Activated naive CD4-positive, alpha-beta T cell treated with anti-CD3 and anti-CD28 coated beads for 36 hours (primary cell): ENCODE measurements around the gene TFR2. TPM values are rescaled to one million over a fixed set of nuclear protein-coding genes. Genes with fewer than 3 reads are reported as not detected.

Source experiments
- CTCF ChIA-PET: fragments of 350-600 bp; sonication (Branson Sonifier 250); formaldehyde crosslinking; loops from one replicate; lab custom pipeline; 2021; ENCODE audit warnings: antibody characterized with exemption; lab: Charles Lee
- DNase-seq: peaks from one replicate; pipeline ENCODE4 v3.0.0-alpha.2; 2020
- H3K27ac Mint-ChIP-seq: one replicate; pipeline ENCODE4 v1.8.0; 2021; ENCODE audit warnings: mild to moderate bottlenecking, mixed read lengths
- H3K27me3 Mint-ChIP-seq: one replicate; pipeline ENCODE4 v1.8.0; 2021; ENCODE audit warnings: low read depth, mixed read lengths
- H3K36me3 Mint-ChIP-seq: one replicate; pipeline ENCODE4 v1.8.0; 2021; ENCODE audit warnings: low read depth, mixed read lengths
- H3K4me1 Mint-ChIP-seq: one replicate; pipeline ENCODE4 v1.8.0; 2021; ENCODE audit warnings: low read depth, mixed read lengths
- H3K4me3 Mint-ChIP-seq: one replicate; pipeline ENCODE4 v1.8.0; 2021; ENCODE audit warnings: mild to moderate bottlenecking, moderate library complexity, mixed read lengths
- H3K9me3 Mint-ChIP-seq: one replicate; pipeline ENCODE4 v1.8.0; 2021; ENCODE audit warnings: mixed read lengths
- intact Hi-C: fragments of 100-400 bp; cut with micrococcal nuclease; formaldehyde crosslinking; loops from one replicate; pipeline ENCODE4 v1.15.1; 2023
- total RNA-seq, 2 experiments: library from RNA; stranded (reverse); gene quantifications; one replicate each; pipeline ENCODE4 v1.2.3, GENCODE V29; 2021

Gene TFR2
- total RNA-seq, 2 experiments from 2014 or later: 4.2 to 5.1 TPM

GRCh38 chr7:100571829-100572116 is 69.6 kb downstream of the TFR2 start:
- intact Hi-C loops: loop anchor here (1.0 to 2.0 kb wide), 2 partner anchors 12 to 33 kb away; no protein-coding TSS in a partner anchor
- no peak overlapping the region for H3K4me3 Mint-ChIP-seq

GRCh38 chr7:100570954-100571828 is 70.2 kb downstream of the TFR2 start:
- no peak overlapping the region for H3K4me3 Mint-ChIP-seq
- intact Hi-C loops: loop anchor here (1.0 to 2.0 kb wide), 2 partner anchors 12 to 34 kb away; no protein-coding TSS in a partner anchor
- no peaks in the 10 kb centered on the region for H3K27me3 Mint-ChIP-seq
- H3K27ac Mint-ChIP-seq: no peak overlapping the region
- H3K4me1 Mint-ChIP-seq: peaks cover 22% of the 10 kb centered on the region
- no peak for DNase-seq
- peaks cover 7% of the 10 kb centered on the region for H3K36me3 Mint-ChIP-seq
- CTCF ChIA-PET: interaction anchor here (0.6 kb wide), 1 partner anchor 106 kb away, joined by 3 read pairs; no protein-coding TSS in a partner anchor
- no peaks in the 10 kb centered on the region for H3K9me3 Mint-ChIP-seq

More at GRCh38 chr7:100571829-100572116, 69.6 kb downstream of the TFR2 start:
- CTCF ChIA-PET: interaction anchor here (0.6 kb wide), 1 partner anchor 107 kb away, joined by 3 read pairs; no protein-coding TSS in a partner anchor
- Mint-ChIP-seq H3K4me1 (peaks cover 22% of the 10 kb centered on the region), H3K36me3 (peaks cover 11% of the 10 kb centered on the region), H3K9me3 (no peaks in the 10 kb centered on the region), H3K27me3 (no peaks in the 10 kb centered on the region), H3K27ac (no peak overlapping the region)
- DNase-seq: no peak

Other genes with a start within 250 kb of the TFR2 start
- 1 to 10 TPM; 3.5 to 5.2 TPM for gene ZCWPW1, start 212.8 kb downstream of the TFR2 start, total RNA-seq
- 10 to 100 TPM; 39.3 to 39.7 TPM for gene MEPCE, start 211.7 kb downstream of the TFR2 start, total RNA-seq
- 10 to 100 TPM; 45.3 to 53.6 TPM for gene PPP1R35, start 205.1 kb downstream of the TFR2 start, total RNA-seq
- gene SPACDR, start 177.3 kb downstream of the TFR2 start, total RNA-seq: 1 to 10 TPM; 2.3 to 2.6 TPM
- 10 to 100 TPM; 46.0 to 48.7 TPM for gene TSC22D4, start 162.3 kb downstream of the TFR2 start, total RNA-seq
- under 1 TPM; 0.17 to 0.30 TPM for gene NYAP1, start 157.6 kb downstream of the TFR2 start, total RNA-seq
- gene AGFG2, start 102.3 kb downstream of the TFR2 start, total RNA-seq: 10 to 100 TPM; 23.4 to 23.9 TPM
- gene SAP25, start 67.7 kb downstream of the TFR2 start, total RNA-seq: 10 to 100 TPM; 13.7 to 15.7 TPM
- gene LRCH4, start 55.4 kb downstream of the TFR2 start, total RNA-seq: 10 to 100 TPM; 78.0 to 81.2 TPM
- gene FBXO24, start 55.2 kb downstream of the TFR2 start, total RNA-seq: 1 to 10 TPM; 1.5 to 2.6 TPM
- 1 to 10 TPM; 5.8 to 6.8 TPM for gene PCOLCE, start 39.2 kb downstream of the TFR2 start, total RNA-seq
- 10 to 100 TPM; 12.3 to 13.0 TPM for gene MOSPD3, start 29.0 kb downstream of the TFR2 start, total RNA-seq
- not detected for gene ACTL6B, start 14.9 kb upstream of the TFR2 start, total RNA-seq
- gene GNB2, start 32.2 kb upstream of the TFR2 start, total RNA-seq: 100 to 1,000 TPM; 221 TPM
- gene GIGYF1, start 52.7 kb upstream of the TFR2 start, total RNA-seq: 10 to 100 TPM; 32.8 to 37.8 TPM
- 10 to 100 TPM; 23.2 to 29.6 TPM for gene POP7, start 64.6 kb upstream of the TFR2 start, total RNA-seq
- gene EPO, start 78.9 kb upstream of the TFR2 start, total RNA-seq: not detected
- not detected for gene ZAN, start 92.0 kb upstream of the TFR2 start, total RNA-seq
- gene EPHB4, start 186.0 kb upstream of the TFR2 start, total RNA-seq: 1 to 10 TPM; 5.9 to 6.0 TPM
- 10 to 100 TPM; 10.1 to 10.5 TPM for gene SLC12A9, start 211.2 kb upstream of the TFR2 start, total RNA-seq
- gene TRIP6, start 225.8 kb upstream of the TFR2 start, total RNA-seq: 10 to 100 TPM; 19.8 to 21.0 TPM
- gene SRRT, start 233.6 kb upstream of the TFR2 start, total RNA-seq: 100 to 1,000 TPM; 166 to 169 TPM
- 1 to 10 TPM in 1 of 2 experiments, under 1 TPM in 1; 0.64 to 1.4 TPM for gene UFSP1, start 248.2 kb upstream of the TFR2 start, total RNA-seq